ENCODE measurements around the gene FOXI2. TPM values are rescaled to one million over a fixed set of nuclear protein-coding genes. Genes with fewer than 3 reads are reported as not detected.
A peak's percentile ranks its signal among the peaks of the same experiment; 100 is the strongest.

Gene FOXI2
- total and polyA plus RNA-seq, 5 donors from 2014 or later = not detected

DNA sequence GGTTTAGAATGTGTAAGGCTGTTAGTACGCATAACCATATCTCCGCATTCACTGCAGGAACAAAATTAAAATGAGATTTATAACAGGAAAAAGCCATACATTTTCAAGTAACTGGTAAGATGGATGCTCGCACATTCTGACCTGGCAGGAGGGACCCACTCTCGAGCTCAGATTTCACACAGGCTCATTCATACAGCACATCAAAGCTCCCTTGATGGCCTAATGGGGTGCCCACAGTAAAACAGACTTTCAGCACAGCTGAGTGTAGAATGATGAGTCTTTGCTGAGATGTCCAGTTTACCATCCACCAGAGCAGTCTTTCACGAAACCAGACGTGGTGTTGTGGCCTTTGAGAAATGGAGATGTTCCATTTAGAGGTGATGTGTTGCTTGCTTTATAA is 8.9 kb downstream of the FOXI2 start:
- Mint-ChIP-seq H3K27ac (no peak overlapping the region), H3K4me1 (no peaks in the 10 kb centered on the region), H3K4me3 (no peak overlapping the region), H3K36me3 (no peaks in the 10 kb centered on the region), H3K9me3 (peaks cover 0 to 10% (median 1%) of the 10 kb centered on the region in 7 donors), H3K27me3 (no peaks in the 10 kb centered on the region)
- Histone ChIP-seq H3K4me3 (ENCODE audit: low read depth, low read length) (no peak overlapping the region), H3K36me3 (ENCODE audit: control insufficient read depth, insufficient read depth, low read length) (no peaks in the 10 kb centered on the region), H3K9me3 (ENCODE audit: control insufficient read depth in 2 of 2, low read length in 2 of 2) (no peaks in the 10 kb centered on the region), H3K27ac (ENCODE audit: insufficient read depth, low read length, poor library complexity, severe bottlenecking) (no peak overlapping the region), H3K27me3 (ENCODE audit: control insufficient read depth, insufficient read depth, low read length) (no peaks in the 10 kb centered on the region), H3K4me1 (ENCODE audit: control insufficient read depth, insufficient read depth, low read length, poor library complexity, severe bottlenecking) (no peaks in the 10 kb centered on the region)
- DNase-seq (no peak), ATAC-seq (ENCODE audit: low read depth in 2 of 2) (no peak)

DNA sequence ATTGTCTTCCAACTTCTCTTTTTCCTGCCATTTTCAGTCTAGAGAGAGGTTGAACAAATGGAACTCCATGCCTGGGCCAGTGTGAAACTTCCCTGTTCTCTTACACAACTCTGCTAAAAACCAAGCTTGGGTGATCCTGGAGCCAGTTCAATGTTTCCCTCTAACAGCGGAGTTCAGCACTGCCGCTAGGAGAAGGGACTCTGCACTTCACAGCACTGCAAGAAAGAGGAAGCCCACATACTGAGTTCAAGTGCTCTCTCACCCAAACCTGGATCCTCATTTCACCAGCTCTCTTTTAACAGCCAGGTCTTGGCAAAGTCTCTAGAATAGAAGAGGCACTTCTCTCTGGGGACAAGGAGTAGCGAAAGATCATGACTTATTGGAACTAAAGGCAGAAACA is 18.8 kb downstream of the FOXI2 start:
- Mint-ChIP-seq H3K27me3 (no peaks in the 10 kb centered on the region), H3K36me3 (no peaks in the 10 kb centered on the region), H3K9me3 (peaks cover 0 to 3% (median 0%) of the 10 kb centered on the region in 7 donors), H3K4me1 (no peaks in the 10 kb centered on the region), H3K4me3 (no peak overlapping the region), H3K27ac (no peak overlapping the region)
- Histone ChIP-seq H3K27me3 (ENCODE audit: control insufficient read depth, insufficient read depth, low read length) (no peaks in the 10 kb centered on the region), H3K9me3 (ENCODE audit: control insufficient read depth in 2 of 2, low read length in 2 of 2) (no peaks in the 10 kb centered on the region), H3K4me1 (ENCODE audit: control insufficient read depth, insufficient read depth, low read length, poor library complexity, severe bottlenecking) (no peaks in the 10 kb centered on the region), H3K4me3 (ENCODE audit: low read depth, low read length) (no peak overlapping the region), H3K36me3 (ENCODE audit: control insufficient read depth, insufficient read depth, low read length) (no peaks in the 10 kb centered on the region), H3K27ac (ENCODE audit: insufficient read depth, low read length, poor library complexity, severe bottlenecking) (no peak overlapping the region)
- DNase-seq (no peak), ATAC-seq (ENCODE audit: low read depth in 2 of 2) (no peak)

DNA sequence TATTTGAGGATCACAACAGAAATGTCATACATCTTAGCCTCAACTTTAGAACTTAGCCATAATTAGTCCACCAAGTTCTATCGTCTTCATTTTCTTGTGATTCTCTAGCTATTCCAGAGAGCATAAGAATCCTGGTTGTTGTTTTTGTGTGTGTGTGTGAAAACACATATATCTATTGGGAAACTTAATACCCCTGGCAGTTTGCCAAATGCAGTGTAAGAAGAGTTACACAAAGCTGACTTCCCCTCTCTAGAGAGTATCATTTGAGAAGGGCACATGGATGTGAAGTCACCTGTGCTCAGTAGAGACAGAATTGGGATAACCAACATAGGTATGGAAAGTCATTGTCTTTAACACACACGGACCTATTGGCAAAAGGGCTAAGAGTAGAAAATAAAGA is 19.3 kb downstream of the FOXI2 start:
- Mint-ChIP-seq H3K4me3 (no peak overlapping the region), H3K9me3 (peaks cover 0 to 3% (median 0%) of the 10 kb centered on the region in 7 donors), H3K36me3 (no peaks in the 10 kb centered on the region), H3K27ac (no peak overlapping the region), H3K4me1 (no peaks in the 10 kb centered on the region), H3K27me3 (no peaks in the 10 kb centered on the region)
- Histone ChIP-seq H3K27me3 (ENCODE audit: control insufficient read depth, insufficient read depth, low read length) (no peaks in the 10 kb centered on the region), H3K4me1 (ENCODE audit: control insufficient read depth, insufficient read depth, low read length, poor library complexity, severe bottlenecking) (no peaks in the 10 kb centered on the region), H3K27ac (ENCODE audit: insufficient read depth, low read length, poor library complexity, severe bottlenecking) (no peak overlapping the region), H3K9me3 (ENCODE audit: control insufficient read depth in 2 of 2, low read length in 2 of 2) (no peaks in the 10 kb centered on the region), H3K36me3 (ENCODE audit: control insufficient read depth, insufficient read depth, low read length) (no peaks in the 10 kb centered on the region), H3K4me3 (ENCODE audit: low read depth, low read length) (no peak overlapping the region)
- DNase-seq = no peak
- no peak for ATAC-seq (ENCODE audit: low read depth in 2 of 2)

GRCh38 chr10:127757033-127757432 is 20.0 kb downstream of the FOXI2 start:
- Histone ChIP-seq H3K27ac (ENCODE audit: insufficient read depth, low read length, poor library complexity, severe bottlenecking) (no peak overlapping the region), H3K4me1 (ENCODE audit: control insufficient read depth, insufficient read depth, low read length, poor library complexity, severe bottlenecking) (no peaks in the 10 kb centered on the region), H3K9me3 (ENCODE audit: control insufficient read depth in 2 of 2, low read length in 2 of 2) (no peaks in the 10 kb centered on the region), H3K36me3 (ENCODE audit: control insufficient read depth, insufficient read depth, low read length) (no peaks in the 10 kb centered on the region), H3K27me3 (ENCODE audit: control insufficient read depth, insufficient read depth, low read length) (no peaks in the 10 kb centered on the region), H3K4me3 (ENCODE audit: low read depth, low read length) (no peak overlapping the region)
- H3K27me3 Mint-ChIP-seq = no peaks in the 10 kb centered on the region
- H3K4me3 Mint-ChIP-seq = no peak overlapping the region
- no peaks in the 10 kb centered on the region for H3K36me3 Mint-ChIP-seq
- H3K9me3 Mint-ChIP-seq = peaks cover 0 to 3% (median 0%) of the 10 kb centered on the region in 7 donors
- H3K27ac Mint-ChIP-seq = no peak overlapping the region
- ATAC-seq (ENCODE audit: low read depth in 2 of 2) (no peak), DNase-seq (no peak)
- no peaks in the 10 kb centered on the region for H3K4me1 Mint-ChIP-seq

DNA sequence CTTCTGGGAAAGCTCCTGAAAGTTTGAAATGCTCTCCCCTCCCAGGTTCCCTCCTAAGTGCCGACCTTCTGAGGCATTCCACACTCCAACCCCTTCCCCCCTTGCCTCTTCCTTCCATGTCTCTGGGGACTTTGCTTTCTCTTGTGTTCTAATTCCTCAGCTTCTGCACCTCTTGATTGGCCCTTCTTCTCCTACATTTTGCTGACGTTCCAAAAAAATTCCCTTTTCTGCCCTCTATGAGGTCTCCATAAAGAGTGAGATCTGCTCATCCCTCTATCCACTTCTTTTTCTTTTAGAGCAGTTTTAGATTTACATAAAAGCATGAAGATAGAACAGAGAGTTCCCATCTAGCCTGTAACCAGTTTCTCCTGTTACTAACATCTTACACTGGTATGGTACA is 22.3 kb downstream of the FOXI2 start:
- Histone ChIP-seq H3K4me3 (ENCODE audit: low read depth, low read length) (no peak overlapping the region), H3K27ac (ENCODE audit: insufficient read depth, low read length, poor library complexity, severe bottlenecking) (no peak overlapping the region), H3K9me3 (ENCODE audit: control insufficient read depth in 2 of 2, low read length in 2 of 2) (no peaks in the 10 kb centered on the region), H3K4me1 (ENCODE audit: control insufficient read depth, insufficient read depth, low read length, poor library complexity, severe bottlenecking) (no peaks in the 10 kb centered on the region), H3K27me3 (ENCODE audit: control insufficient read depth, insufficient read depth, low read length) (peaks cover 2% of the 10 kb centered on the region), H3K36me3 (ENCODE audit: control insufficient read depth, insufficient read depth, low read length) (no peaks in the 10 kb centered on the region)
- H3K4me3 Mint-ChIP-seq = no peak overlapping the region
- H3K36me3 Mint-ChIP-seq = no peaks in the 10 kb centered on the region
- no peak overlapping the region for H3K27ac Mint-ChIP-seq
- peaks cover 5% of the 10 kb centered on the region for H3K27me3 Mint-ChIP-seq
- no peak for ATAC-seq (ENCODE audit: low read depth in 2 of 2)
- DNase-seq = no peak
- H3K9me3 Mint-ChIP-seq = peaks cover 0 to 3% (median 0%) of the 10 kb centered on the region in 7 donors
- no peaks in the 10 kb centered on the region for H3K4me1 Mint-ChIP-seq

GRCh38 chr10:127762925-127763324 is 25.9 kb downstream of the FOXI2 start:
- peaks cover 0 to 3% (median 0%) of the 10 kb centered on the region in 7 donors for H3K9me3 Mint-ChIP-seq
- H3K27ac Mint-ChIP-seq = no peak overlapping the region
- Histone ChIP-seq H3K36me3 (ENCODE audit: control insufficient read depth, insufficient read depth, low read length) (no peaks in the 10 kb centered on the region), H3K9me3 (ENCODE audit: control insufficient read depth in 2 of 2, low read length in 2 of 2) (no peaks in the 10 kb centered on the region), H3K4me3 (ENCODE audit: low read depth, low read length) (no peak overlapping the region), H3K27ac (ENCODE audit: insufficient read depth, low read length, poor library complexity, severe bottlenecking) (no peak overlapping the region), H3K27me3 (ENCODE audit: control insufficient read depth, insufficient read depth, low read length) (peaks cover 2% of the 10 kb centered on the region), H3K4me1 (ENCODE audit: control insufficient read depth, insufficient read depth, low read length, poor library complexity, severe bottlenecking) (no peaks in the 10 kb centered on the region)
- ATAC-seq (ENCODE audit: low read depth in 2 of 2) (no peak), DNase-seq (no peak)
- peaks cover 16% of the 10 kb centered on the region for H3K27me3 Mint-ChIP-seq
- no peaks in the 10 kb centered on the region for H3K36me3 Mint-ChIP-seq
- no peaks in the 10 kb centered on the region for H3K4me1 Mint-ChIP-seq
- H3K4me3 Mint-ChIP-seq = peak overlapping the region in 1 of 4 donors; percentile 7

GRCh38 chr10:127774766-127775559 is 38.0 kb downstream of the FOXI2 start:
- H3K27ac ChIP-seq (ENCODE audit: insufficient read depth, low read length, poor library complexity, severe bottlenecking) = no peak overlapping the region
- H3K27me3 ChIP-seq (ENCODE audit: control insufficient read depth, insufficient read depth, low read length) = no peaks in the 10 kb centered on the region
- H3K4me1 ChIP-seq (ENCODE audit: control insufficient read depth, insufficient read depth, low read length, poor library complexity, severe bottlenecking) = no peaks in the 10 kb centered on the region
- ATAC-seq (ENCODE audit: low read depth in 2 of 2) (no peak), DNase-seq (no peak)
- peaks cover 0 to 3% of the 10 kb centered on the region in 2 experiments for H3K9me3 ChIP-seq (ENCODE audit: control insufficient read depth in 2 of 2, low read length in 2 of 2)
- no peak overlapping the region for H3K27ac Mint-ChIP-seq
- peaks cover 0 to under 1% (median 0%) of the 10 kb centered on the region in 7 donors for H3K9me3 Mint-ChIP-seq
- no peaks in the 10 kb centered on the region for H3K36me3 ChIP-seq (ENCODE audit: control insufficient read depth, insufficient read depth, low read length)
- no peaks in the 10 kb centered on the region for H3K27me3 Mint-ChIP-seq
- H3K4me3 Mint-ChIP-seq = no peak overlapping the region
- H3K4me3 ChIP-seq (ENCODE audit: low read depth, low read length) = no peak overlapping the region
- no peaks in the 10 kb centered on the region for H3K36me3 Mint-ChIP-seq
- no peaks in the 10 kb centered on the region for H3K4me1 Mint-ChIP-seq

DNA sequence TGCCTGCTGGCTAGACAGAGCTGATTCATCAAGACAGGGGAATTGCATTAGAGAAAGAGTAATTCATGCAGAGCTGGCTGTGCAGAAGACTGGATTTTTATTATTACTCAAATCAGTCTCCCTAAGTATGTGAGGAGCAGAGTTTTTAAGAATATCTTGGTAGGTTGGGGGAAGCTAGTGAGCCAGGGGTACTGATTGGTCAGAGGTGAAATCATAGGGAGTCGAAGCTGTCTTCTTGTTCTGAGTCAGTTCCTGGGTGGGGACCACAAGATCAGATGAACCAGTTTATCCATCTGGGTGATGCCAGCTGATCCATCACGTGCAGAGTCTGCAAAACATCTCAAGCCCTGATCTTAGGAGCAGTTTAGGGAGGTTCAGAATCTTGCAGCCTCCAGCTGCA is 39.8 kb downstream of the FOXI2 start:
- H3K36me3 ChIP-seq (ENCODE audit: control insufficient read depth, insufficient read depth, low read length) = no peaks in the 10 kb centered on the region
- H3K27ac ChIP-seq (ENCODE audit: insufficient read depth, low read length, poor library complexity, severe bottlenecking) = no peak overlapping the region
- DNase-seq (peak in 1 of 3 donors; percentile 59), ATAC-seq (ENCODE audit: low read depth in 2 of 2) (no peak)
- Mint-ChIP-seq H3K4me1 (no peaks in the 10 kb centered on the region), H3K4me3 (no peak overlapping the region), H3K27me3 (no peaks in the 10 kb centered on the region), H3K9me3 (no peaks in the 10 kb centered on the region), H3K27ac (no peak overlapping the region), H3K36me3 (no peaks in the 10 kb centered on the region)
- H3K4me3 ChIP-seq (ENCODE audit: low read depth, low read length) = no peak overlapping the region
- H3K27me3 ChIP-seq (ENCODE audit: control insufficient read depth, insufficient read depth, low read length) = no peaks in the 10 kb centered on the region
- H3K9me3 ChIP-seq (ENCODE audit: control insufficient read depth in 2 of 2, low read length in 2 of 2) = peaks cover 0 to 2% of the 10 kb centered on the region in 2 experiments
- H3K4me1 ChIP-seq (ENCODE audit: control insufficient read depth, insufficient read depth, low read length, poor library complexity, severe bottlenecking) = no peaks in the 10 kb centered on the region
